Ishikawa (cell line): ENCODE measurements around the gene LPP.

ENCODE experiments used
- CEBPB ChIP-seq: IDR thresholded peaks from 2 replicates; pipeline ENCODE4 v1.6.1; 2012
- CREB1 ChIP-seq: IDR thresholded peaks from 2 replicates; pipeline ENCODE4 v1.6.1; 2012; ENCODE audit warnings: low read depth
- EGR1 ChIP-seq: IDR thresholded peaks from 2 replicates; pipeline ENCODE4 v1.6.1; 2012
- EP300 ChIP-seq: IDR thresholded peaks from 2 replicates; pipeline ENCODE4 v1.6.1; 2012; ENCODE audit warnings: borderline replicate concordance
- FOXM1 ChIP-seq: IDR thresholded peaks from 2 replicates; pipeline ENCODE4 v1.6.1; 2012; ENCODE audit warnings: low read depth, borderline replicate concordance
- NFIC ChIP-seq: IDR thresholded peaks from 2 replicates; pipeline ENCODE4 v1.6.1; 2012
- RAD21 ChIP-seq: IDR thresholded peaks from 2 replicates; pipeline ENCODE4 v1.6.1; 2012; ENCODE audit warnings: low read depth
- REST ChIP-seq: IDR thresholded peaks from 2 replicates; pipeline ENCODE4 v1.6.1; 2012; ENCODE audit warnings: low read depth, mild to moderate bottlenecking
- TAF1 ChIP-seq: IDR thresholded peaks from 2 replicates; pipeline ENCODE4 v1.6.1; 2012; ENCODE audit warnings: low read depth, mild to moderate bottlenecking
- TCF12 ChIP-seq: IDR thresholded peaks from 2 replicates; pipeline ENCODE4 v1.6.1; 2012; ENCODE audit warnings: low read depth
- TEAD4 ChIP-seq: IDR thresholded peaks from 2 replicates; pipeline ENCODE4 v1.6.1; 2012
- USF1 ChIP-seq: IDR thresholded peaks from 2 replicates; pipeline ENCODE4 v1.6.1; 2012
- YY1 ChIP-seq: IDR thresholded peaks from 2 replicates; pipeline ENCODE4 v1.6.1; 2012; ENCODE audit warnings: low read depth
- ZBTB7A ChIP-seq: IDR thresholded peaks from 2 replicates; pipeline ENCODE4 v1.6.1; 2012; ENCODE audit warnings: low read depth
- TF ChIP-seq, protein P1 (sequence below): IDR thresholded peaks from 2 replicates; pipeline ENCODE4 v1.6.1; 2012

LPP gene

GRCh38 chr3:188646592-188646991 lies 492.6 kb downstream of the LPP start:
- no peak for TF ChIP-seq RAD21
- no peak for TF ChIP-seq ZBTB7A
- TF ChIP-seq YY1, result no peak
- no peak for TF ChIP-seq CEBPB
- TF ChIP-seq NFIC, result peak; percentile 72

DNA sequence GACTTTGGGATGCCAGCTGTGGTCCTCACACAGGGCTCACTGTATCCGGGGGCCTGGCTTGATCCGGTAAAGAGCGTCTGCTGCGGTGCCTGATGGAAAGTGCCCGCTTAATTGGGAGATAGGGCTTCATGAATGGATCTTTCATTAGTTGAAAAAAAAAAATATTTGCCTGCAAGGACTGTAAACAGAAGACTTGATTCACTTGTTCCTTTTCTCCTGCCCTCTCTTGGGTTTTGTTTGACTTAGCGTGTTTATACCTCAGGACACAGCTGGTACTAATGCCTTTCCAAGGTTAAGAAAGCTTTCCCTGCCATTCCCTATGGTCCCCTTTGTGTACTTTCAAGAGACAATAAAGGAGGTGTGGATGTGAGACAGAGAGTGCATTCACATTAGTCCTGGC lies 493.3 kb downstream of the LPP start:
- no peak for TF ChIP-seq USF1
- TF ChIP-seq EP300, result no peak
- no peak for TF ChIP-seq REST
- TF ChIP-seq CEBPB, result no peak
- TF ChIP-seq ZBTB7A, result no peak
- TF ChIP-seq RAD21, result no peak
- TF ChIP-seq TEAD4, result no peak
- no peak for TF ChIP-seq CREB1
- no peak for TF ChIP-seq NFIC
- no peak for TF ChIP-seq FOXM1
- TF ChIP-seq, protein P1, sequence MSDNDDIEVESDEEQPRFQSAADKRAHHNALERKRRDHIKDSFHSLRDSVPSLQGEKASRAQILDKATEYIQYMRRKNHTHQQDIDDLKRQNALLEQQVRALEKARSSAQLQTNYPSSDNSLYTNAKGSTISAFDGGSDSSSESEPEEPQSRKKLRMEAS, result no peak
- TF ChIP-seq YY1, result no peak
- TF ChIP-seq TAF1, result no peak
- TF ChIP-seq EGR1, result no peak

DNA sequence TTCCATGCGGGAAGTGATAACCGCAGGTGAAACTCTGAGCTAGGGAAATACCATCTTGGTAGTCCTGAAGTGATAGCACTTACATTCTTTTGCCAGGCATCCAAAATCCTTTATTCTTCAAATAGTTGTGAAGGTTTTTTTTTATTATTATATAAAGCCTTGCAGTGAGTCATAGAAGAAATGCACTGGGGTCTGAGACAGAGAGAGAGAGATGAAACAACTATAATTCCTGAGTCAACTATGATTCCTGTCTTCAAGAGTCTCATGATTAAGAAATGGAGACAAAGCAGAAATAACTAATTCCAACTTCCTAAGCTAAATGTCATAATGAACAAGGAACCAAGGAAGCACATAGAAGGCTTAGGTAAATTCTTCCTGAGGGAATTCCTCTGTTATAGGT lies 495.6 kb downstream of the LPP start:
- TF ChIP-seq TCF12 (no peak), USF1 (no peak)

DNA sequence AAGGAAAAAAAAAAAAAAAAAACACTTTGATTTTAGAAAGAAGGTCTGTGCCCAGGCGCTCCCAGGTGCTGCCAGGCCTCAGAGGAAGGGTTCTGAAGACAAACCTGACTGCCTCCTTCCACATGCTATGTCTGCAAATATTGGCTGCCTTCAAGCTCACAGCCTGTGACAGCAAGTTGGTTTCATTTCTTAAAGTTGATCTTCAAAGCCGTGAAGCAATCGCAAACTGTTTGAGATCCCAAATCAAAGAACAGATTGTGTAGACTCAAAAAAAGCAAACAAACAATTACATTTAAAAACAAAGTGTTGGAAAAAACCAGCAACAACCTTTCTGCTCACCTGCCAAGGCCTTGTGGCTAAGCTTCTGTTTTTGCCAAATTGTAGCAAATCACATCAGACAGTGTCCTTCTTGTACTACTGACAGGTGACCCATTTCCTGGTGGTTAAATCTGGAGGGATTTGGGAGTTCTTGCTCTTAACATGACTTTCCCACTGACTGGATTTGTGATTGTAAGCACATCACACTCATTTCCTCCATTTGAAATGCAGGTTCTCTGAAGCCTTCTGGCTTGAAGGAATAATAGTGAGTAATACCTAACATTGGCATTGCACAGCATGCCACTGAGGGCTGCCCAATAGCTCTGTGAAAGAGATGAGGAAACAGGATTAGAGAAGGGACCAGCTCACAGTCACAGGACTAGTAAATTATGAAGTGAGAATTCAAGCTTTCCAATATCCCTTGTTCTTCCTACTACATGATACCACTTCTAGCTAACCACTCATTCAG lies 502.4 kb downstream of the LPP start:
- no peak for TF ChIP-seq USF1
- no peak for TF ChIP-seq TEAD4
- TF ChIP-seq YY1, result no peak
- TF ChIP-seq REST, result no peak
- TF ChIP-seq, protein P1, result no peak
- TF ChIP-seq TCF12, result no peak
- no peak for TF ChIP-seq FOXM1
- no peak for TF ChIP-seq NFIC
- TF ChIP-seq ZBTB7A, result no peak
- TF ChIP-seq CREB1, result no peak
- no peak for TF ChIP-seq TAF1
- no peak for TF ChIP-seq RAD21
- TF ChIP-seq EGR1, result no peak
- no peak for TF ChIP-seq EP300

GRCh38 chr3:188658606-188659005 lies 504.6 kb downstream of the LPP start:
- TF ChIP-seq ZBTB7A, result no peak

DNA sequence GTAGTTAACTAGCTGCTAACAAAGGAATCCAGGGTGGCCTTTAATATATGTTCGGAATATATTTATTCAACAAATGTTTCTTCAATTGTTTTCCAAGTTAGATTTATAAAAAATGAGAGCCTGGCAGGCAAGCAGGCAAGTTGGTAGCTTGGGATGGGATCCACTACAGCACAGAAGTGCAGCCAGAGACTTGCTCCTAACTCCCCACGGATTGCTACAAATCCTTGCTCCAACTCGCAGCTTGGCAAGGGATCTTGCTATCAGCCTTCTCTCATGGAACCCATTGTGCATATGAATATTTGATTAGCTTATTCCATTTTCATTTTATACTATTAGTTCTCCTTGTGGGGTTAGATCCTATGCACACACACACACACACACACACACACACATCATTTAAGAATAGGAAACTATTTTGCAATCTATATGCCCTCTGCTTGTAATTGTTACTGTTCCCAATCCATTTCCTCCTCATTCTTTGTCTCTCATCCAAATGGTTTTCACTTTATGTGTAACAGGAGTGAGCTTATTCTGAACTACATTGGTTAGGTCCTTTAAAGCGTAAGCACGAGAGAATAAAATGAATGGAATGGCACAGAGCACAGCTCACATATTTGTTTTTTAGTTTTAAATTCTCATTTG lies 505.6 kb downstream of the LPP start:
- no peak for TF ChIP-seq FOXM1
- TF ChIP-seq EGR1, result no peak
- no peak for TF ChIP-seq NFIC
- TF ChIP-seq EP300, result no peak

DNA sequence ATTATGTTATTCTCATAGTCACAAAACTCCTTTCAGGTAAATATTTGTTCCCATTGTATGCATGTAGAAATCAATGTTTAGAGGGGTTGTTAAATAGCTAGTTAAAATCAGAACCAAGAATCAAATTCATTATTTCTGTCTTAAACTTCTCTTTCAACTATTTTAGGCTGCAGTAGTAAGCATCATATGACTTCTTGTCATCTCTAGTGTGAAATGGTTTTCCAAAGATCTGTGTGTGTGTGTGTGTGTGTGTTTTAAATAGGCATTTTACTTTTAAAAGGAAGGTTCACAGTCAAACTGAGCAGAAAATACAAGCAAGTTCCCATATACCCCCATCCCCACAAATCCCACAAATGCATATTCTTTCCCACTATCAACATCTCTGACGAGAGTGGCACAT lies 506.5 kb downstream of the LPP start:
- TF ChIP-seq TAF1, result no peak
- TF ChIP-seq NFIC, result no peak
- no peak for TF ChIP-seq USF1
- no peak for TF ChIP-seq REST
- TF ChIP-seq TEAD4, result no peak
- no peak for TF ChIP-seq EGR1
- no peak for TF ChIP-seq TCF12
- TF ChIP-seq ZBTB7A, result no peak
- no peak for TF ChIP-seq CEBPB
- no peak for TF ChIP-seq FOXM1
- no peak for TF ChIP-seq EP300
- no peak for TF ChIP-seq YY1
- TF ChIP-seq CREB1, result no peak
- TF ChIP-seq, protein P1, result no peak
